PC-3 (cell line): ENCODE measurements around the gene GPC3. TPM values are rescaled to one million over a fixed set of nuclear protein-coding genes. Genes with fewer than 3 reads are reported as not detected.

Experiments
- ATAC-seq: fragments of 200-7000 bp; cut with Tn5 transposase; 2 replicates; pipeline ENCODE4 v1.9.1; 2020; ENCODE audit warnings: mild to moderate bottlenecking, moderate library complexity
- BruUV-seq: library from RNA; stranded (reverse); fragments of 400-500 nt; replicated peaks from 2 replicates; lab custom pipeline; 2021; lab: Mats Ljungman, UMichigan
- CTCF ChIA-PET: fragments of 300-600 bp; sonication (Branson Sonifier 250); formaldehyde crosslinking; loops from one replicate; lab custom pipeline; 2022; ENCODE audit warnings: antibody characterized with exemption; lab: Charles Lee
- POLR2A ChIA-PET: fragments of 300-600 bp; sonication (Branson Sonifier 250); formaldehyde crosslinking; loops from one replicate; lab custom pipeline; 2022; ENCODE audit warnings: antibody characterized with exemption; ENCODE audit not compliant: unreplicated experiment; lab: Charles Lee
- DNase-seq: peaks from one replicate; pipeline ENCODE4 v3.0.0-alpha.2; 2015
- H2AFZ ChIP-seq: fragments of 300-600 bp; sonication (generic); 2 replicates; pipeline ENCODE4 v1.6.0; 2016; ENCODE audit warnings: antibody characterized with exemption, low read length
- H3F3A ChIP-seq: fragments of 300-600 bp; sonication (generic); one replicate; pipeline ENCODE4 v1.6.0; 2017; ENCODE audit warnings: antibody characterized with exemption, low read length, control low read depth, mild to moderate bottlenecking; ENCODE audit not compliant: unreplicated experiment
- H3K27ac ChIP-seq: fragments of 300-600 bp; sonication (generic); 2 replicates; pipeline ENCODE4 v1.5.1; 2016; ENCODE audit warnings: mild to moderate bottlenecking, low read length
- H3K27me3 ChIP-seq: fragments of 300-600 bp; sonication (generic); 2 replicates; pipeline ENCODE4 v1.6.1; 2016; ENCODE audit warnings: low read length, mixed read lengths
- H3K36me3 ChIP-seq: fragments of 300-600 bp; sonication (generic); 2 replicates; pipeline ENCODE4 v1.6.1; 2016; ENCODE audit warnings: low read depth, mixed run types, low read length, mixed read lengths
- H3K4me1 ChIP-seq: fragments of 300-600 bp; sonication (generic); 2 replicates; pipeline ENCODE4 v1.5.1; 2016; ENCODE audit warnings: low read length; ENCODE audit not compliant: insufficient read depth
- H3K4me2 ChIP-seq: fragments of 300-600 bp; sonication (generic); 2 replicates; pipeline ENCODE4 v1.6.0; 2016; ENCODE audit warnings: low read length
- H3K4me3 ChIP-seq: fragments of 300-600 bp; sonication (generic); 2 replicates; pipeline ENCODE4 v1.5.1; 2016; ENCODE audit warnings: mild to moderate bottlenecking, low read length, mixed read lengths
- H3K79me2 ChIP-seq: fragments of 300-600 bp; sonication (generic); 2 replicates; pipeline ENCODE4 v1.6.1; 2017; ENCODE audit warnings: low read length, mixed read lengths
- H3K9ac ChIP-seq: fragments of 300-600 bp; sonication (generic); 2 replicates; pipeline ENCODE4 v1.6.0; 2016; ENCODE audit warnings: mild to moderate bottlenecking, low read length
- H3K9me2 ChIP-seq: fragments of 300-600 bp; sonication (generic); replicated peaks from 2 replicates; pipeline ENCODE4 v1.6.1; 2016; ENCODE audit warnings: mixed run types, low read length, mixed read lengths
- H3K9me3 ChIP-seq: fragments of 300-600 bp; sonication (generic); 2 replicates; pipeline ENCODE4 v1.6.1; 2016; ENCODE audit warnings: low read length, mixed read lengths
- H4K20me1 ChIP-seq: fragments of 300-600 bp; sonication (generic); 2 replicates; pipeline ENCODE4 v1.6.1; 2016; ENCODE audit warnings: low read length, mixed read lengths
- CTCF ChIP-seq: fragments of 300-600 bp; sonication (generic); conservative IDR thresholded peaks from 2 replicates; pipeline ENCODE4 v1.5.1; 2017; ENCODE audit warnings: antibody characterized with exemption, low read depth, mild to moderate bottlenecking, low read length
- EZH2 ChIP-seq: fragments of 300-600 bp; sonication (generic); IDR thresholded peaks from one replicate; pipeline ENCODE4 v1.6.1; 2017; ENCODE audit warnings: antibody characterized with exemption, mild to moderate bottlenecking, low read length; ENCODE audit not compliant: unreplicated experiment
- EZH2phosphoT487 ChIP-seq: fragments of 300-600 bp; sonication (generic); IDR thresholded peaks from 2 replicates; pipeline ENCODE4 v1.6.1; 2018; ENCODE audit warnings: mild to moderate bottlenecking, antibody characterized with exemption, low read length, borderline replicate concordance
- intact Hi-C: fragments of 100-400 bp; cut with micrococcal nuclease; formaldehyde crosslinking; loops from 2 replicates; pipeline ENCODE4 v1.9.0; 2023
- total RNA-seq: library from RNA; depleted of rRNA; stranded (reverse); fragments of >200 nt; gene quantifications from 2 replicates; pipeline ENCODE4 v1.2.3, GENCODE V29; 2014

GPC3 gene
- total RNA-seq, 1 experiment from 2014 or later = not detected

- Histone ChIP-seq H4K20me1 (no peaks in the 10 kb centered on the region), H3K79me2 (no peaks in the 10 kb centered on the region), H3K4me2 (no peak overlapping the region), H3F3A (no peaks in the 10 kb centered on the region), H3K4me3 (no peak overlapping the region), H3K27me3 (peaks cover 26% of the 10 kb centered on the region), H2AFZ (no peak overlapping the region), H3K9me2 (no peaks in the 10 kb centered on the region), H3K4me1 (no peaks in the 10 kb centered on the region), H3K9me3 (no peaks in the 10 kb centered on the region), H3K9ac (no peak overlapping the region), H3K27ac (no peak overlapping the region), H3K36me3 (no peaks in the 10 kb centered on the region)
- BruUV-seq = no TSS peak
- TF ChIP-seq CTCF = no peak
- DNase-seq (no peak), ATAC-seq (no peak)
- intact Hi-C loops = no loop called here
- ChIA-PET CTCF (interaction anchor here (0.6 kb wide), 1 partner anchor 9 kb away, joined by 3 read pairs; no protein-coding TSS in a partner anchor), POLR2A (no interaction called here)
Measured at GRCh38 chrX:133947022-133947421, 38.4 kb downstream of the GPC3 start.

GRCh38 chrX:133943507-133943906 is 41.9 kb downstream of the GPC3 start:
- TF ChIP-seq EZH2 (no peak), CTCF (no peak), EZH2phosphoT487 (no peak)
- Histone ChIP-seq H3K9ac (no peak overlapping the region), H3K4me1 (no peaks in the 10 kb centered on the region), H3K27me3 (peaks cover 20% of the 10 kb centered on the region), H3K36me3 (no peaks in the 10 kb centered on the region), H3K9me2 (no peaks in the 10 kb centered on the region), H2AFZ (no peak overlapping the region), H3K4me3 (no peak overlapping the region), H4K20me1 (no peaks in the 10 kb centered on the region), H3K4me2 (no peak overlapping the region), H3K27ac (no peak overlapping the region), H3K9me3 (no peaks in the 10 kb centered on the region), H3F3A (no peaks in the 10 kb centered on the region), H3K79me2 (no peaks in the 10 kb centered on the region)
- ChIA-PET POLR2A (no interaction called here), CTCF (no interaction called here)
- intact Hi-C loops = no loop called here
- DNase-seq (no peak), ATAC-seq (no peak)
- no TSS peak for BruUV-seq

- ChIA-PET CTCF (no interaction called here), POLR2A (no interaction called here)
- ATAC-seq (no peak), DNase-seq (no peak)
- Histone ChIP-seq H3K36me3 (no peaks in the 10 kb centered on the region), H3K4me2 (no peak overlapping the region), H3K27ac (no peak overlapping the region), H3K4me1 (no peaks in the 10 kb centered on the region), H3K9me2 (no peaks in the 10 kb centered on the region), H3F3A (no peaks in the 10 kb centered on the region), H3K4me3 (no peak overlapping the region), H3K9me3 (no peaks in the 10 kb centered on the region), H3K27me3 (peaks cover 15% of the 10 kb centered on the region), H2AFZ (no peak overlapping the region), H3K79me2 (no peaks in the 10 kb centered on the region), H4K20me1 (no peaks in the 10 kb centered on the region), H3K9ac (no peak overlapping the region)
- intact Hi-C loops = no loop called here
- TF ChIP-seq EZH2 (no peak), CTCF (no peak), EZH2phosphoT487 (no peak)
- no TSS peak for BruUV-seq
Measured at GRCh38 chrX:133939655-133940302, 45.6 kb downstream of the GPC3 start.
